Measurements from ENCODE around the gene SH3TC1.

GRCh38 chr4:8244931-8245460 lies 45.9 kb downstream of the SH3TC1 start:
- TF ChIP-seq POLR2AphosphoS5 (IDR thresholded peaks at IDR 0.05; ENCODE audit: borderline replicate concordance, low read depth, low read length): no peak
- TF ChIP-seq EZH2 (IDR thresholded peaks at IDR 0.05): no peak
